ENCODE data around the gene KCNK4. TPM values are rescaled to one million over a fixed set of nuclear protein-coding genes. Genes with fewer than 3 reads are reported as not detected.

KCNK4 gene
- total RNA-seq, 1 donor from 2014 or later, result 0.44 TPM

GRCh38 chr11:64253043-64253442, 38.1 kb upstream of the KCNK4 start:
- intact Hi-C loops (cut with micrococcal nuclease), result no loop called here
- H3K36me3 Mint-ChIP-seq (ENCODE audit: low read depth), result peaks cover 4% of the 10 kb centered on the region
- H3K9me3 Mint-ChIP-seq, result no peaks in the 10 kb centered on the region
- H3K27me3 Mint-ChIP-seq, result no peaks in the 10 kb centered on the region
- POLR2A ChIA-PET, result interaction anchor here (1.3 to 1.9 kb wide), 3 partner anchors 12 to 48 kb away, joined by 6 to 9 read pairs (median 8); partner anchors contain the start of gene FKBP2
- DNase-seq, result no peak
- H3K27ac Mint-ChIP-seq, result no peak overlapping the region
- peak overlapping the region; percentile 28 for H3K4me3 Mint-ChIP-seq
- TF ChIP-seq CTCF (IDR thresholded peaks at IDR 0.05), result no peak
- CTCF ChIA-PET, result interaction anchor here (2.1 to 2.4 kb wide), 2 partner anchors 16 to 48 kb away, joined by 9 to 13 read pairs; no protein-coding TSS in a partner anchor
- ATAC-seq (ENCODE audit: low read depth), result no peak
- H3K4me1 Mint-ChIP-seq, result peaks cover 13% of the 10 kb centered on the region

- H3K9me3 Mint-ChIP-seq, result no peaks in the 10 kb centered on the region
- no peak for DNase-seq
- CTCF ChIA-PET, result no interaction called here
- POLR2A ChIA-PET, result interaction anchor here (0.9 to 1.9 kb wide), 2 partner anchors 16 to 48 kb away, joined by 3 to 6 read pairs; no protein-coding TSS in a partner anchor
- H3K36me3 Mint-ChIP-seq (ENCODE audit: low read depth), result peaks cover 4% of the 10 kb centered on the region
- no peaks in the 10 kb centered on the region for H3K27me3 Mint-ChIP-seq
- no peak overlapping the region for H3K4me3 Mint-ChIP-seq
- no peak overlapping the region for H3K27ac Mint-ChIP-seq
- intact Hi-C loops (cut with micrococcal nuclease), result no loop called here
- peaks cover 13% of the 10 kb centered on the region for H3K4me1 Mint-ChIP-seq
- no peak for ATAC-seq (ENCODE audit: low read depth)
- no peak for TF ChIP-seq CTCF (IDR thresholded peaks at IDR 0.05)
Observed at GRCh38 chr11:64253481-64253880, 37.6 kb upstream of the KCNK4 start.

GRCh38 chr11:64254326-64254725, 36.8 kb upstream of the KCNK4 start:
- CTCF ChIA-PET, result no interaction called here
- Mint-ChIP-seq H3K36me3 (ENCODE audit: low read depth) (peaks cover 5% of the 10 kb centered on the region), H3K27me3 (no peaks in the 10 kb centered on the region), H3K4me3 (no peak overlapping the region), H3K9me3 (no peaks in the 10 kb centered on the region), H3K4me1 (peaks cover 14% of the 10 kb centered on the region), H3K27ac (no peak overlapping the region)
- no peak for TF ChIP-seq CTCF (IDR thresholded peaks at IDR 0.05)
- DNase-seq, result no peak
- intact Hi-C loops (cut with micrococcal nuclease), result no loop called here
- ATAC-seq (ENCODE audit: low read depth), result no peak
- POLR2A ChIA-PET, result interaction anchor here (0.5 to 1.9 kb wide), 3 partner anchors 15 to 483 kb away, joined by 3 to 6 read pairs (median 6); no protein-coding TSS in a partner anchor

GRCh38 chr11:64255135-64256128, 35.7 kb upstream of the KCNK4 start:
- ATAC-seq (ENCODE audit: low read depth), result no peak
- Mint-ChIP-seq H3K9me3 (no peaks in the 10 kb centered on the region), H3K27ac (no peak overlapping the region), H3K4me1 (peaks cover 21% of the 10 kb centered on the region), H3K27me3 (no peaks in the 10 kb centered on the region), H3K4me3 (no peak overlapping the region), H3K36me3 (ENCODE audit: low read depth) (peaks cover 9% of the 10 kb centered on the region)
- TF ChIP-seq CTCF (IDR thresholded peaks at IDR 0.05), result no peak
- intact Hi-C loops (cut with micrococcal nuclease), result no loop called here
- CTCF ChIA-PET, result no interaction called here
- POLR2A ChIA-PET, result interaction anchor here (1.9 kb wide), 1 partner anchor 14 kb away, joined by 6 read pairs; no protein-coding TSS in a partner anchor
- DNase-seq, result no peak

GRCh38 chr11:64256300-64256699, 34.8 kb upstream of the KCNK4 start:
- Mint-ChIP-seq H3K27me3 (no peaks in the 10 kb centered on the region), H3K4me1 (peaks cover 19% of the 10 kb centered on the region), H3K36me3 (ENCODE audit: low read depth) (peaks cover 9% of the 10 kb centered on the region), H3K9me3 (no peaks in the 10 kb centered on the region), H3K4me3 (no peak overlapping the region), H3K27ac (no peak overlapping the region)
- DNase-seq (no peak), ATAC-seq (ENCODE audit: low read depth) (no peak)
- intact Hi-C loops (cut with micrococcal nuclease), result no loop called here
- TF ChIP-seq CTCF (IDR thresholded peaks at IDR 0.05), result no peak
- CTCF ChIA-PET, result no interaction called here
- POLR2A ChIA-PET, result no interaction called here
